Spleen (tissue), 11 donors: ENCODE measurements around the gene ITPKB. TPM values are rescaled to one million over a fixed set of nuclear protein-coding genes. Genes with fewer than 3 reads are reported as not detected.

ENCODE experiments used
- DNase-seq: peaks from one replicate; pipeline ENCODE4 v3.0.0-alpha.2; 2020
- H3K27ac ChIP-seq, 8 donors: fragments of 200-600 bp; sonication (generic) in 7 of 8; 1 replicate in 4 of 8; 2 replicates in 4 of 8; pipeline versions ENCODE4 v1.5.0 to v1.8.0; 2016 to 2021; ENCODE audit warnings: inconsistent platforms in 4 of 8, mild to moderate bottlenecking in 4 of 8, moderate library complexity in 1 of 8
- H3K27me3 ChIP-seq, 7 donors: fragments of 200-600 bp; sonication (generic) in 6 of 7; replicated peaks in 1 of 7; 1 replicate in 4 of 7; 2 replicates in 3 of 7; pipeline versions ENCODE4 v1.5.0 to v1.8.0; 2016 to 2021; ENCODE audit warnings: inconsistent platforms in 3 of 7, mild to moderate bottlenecking in 1 of 7
- H3K36me3 ChIP-seq, 6 donors: fragments of 200-600 bp; sonication (generic) in 5 of 6; 1 replicate in 4 of 6; 2 replicates in 2 of 6; pipeline versions ENCODE4 v1.5.0 to v1.8.0; 2016 to 2021; ENCODE audit warnings: inconsistent platforms in 2 of 6
- H3K4me1 ChIP-seq, 6 donors: fragments of 200-600 bp; sonication (generic) in 5 of 6; 1 replicate in 3 of 6; 2 replicates in 3 of 6; pipeline versions ENCODE4 v1.5.0 to v1.8.0; 2016 to 2021; ENCODE audit warnings: inconsistent platforms in 3 of 6
- H3K4me3 ChIP-seq, 8 donors: fragments of 200-600 bp; sonication (generic) in 7 of 8; 1 replicate in 4 of 8; 2 replicates in 4 of 8; pipeline versions ENCODE4 v1.5.0 to v1.8.0; 2016 to 2021; ENCODE audit warnings: inconsistent platforms in 4 of 8, mild to moderate bottlenecking in 4 of 8, moderate library complexity in 2 of 8
- H3K9me3 ChIP-seq, 8 donors: fragments of 200-600 bp; sonication (generic) in 7 of 8; 1 replicate in 4 of 8; 2 replicates in 4 of 8; pipeline versions ENCODE4 v1.5.0 to v1.8.0; 2016 to 2021; ENCODE audit warnings: inconsistent platforms in 4 of 8
- CTCF ChIP-seq, 11 experiments: fragments of 200-600 bp in 7 of 11; fragments of 450-650 bp in 4 of 11; sonication (generic) in 4 of 11; IDR thresholded peaks in 8 of 11; conservative IDR thresholded peaks in 3 of 11; 1 replicate in 7 of 11; 2 replicates in 4 of 11; pipeline versions ENCODE4 v1.4.0 to v1.8.0; 2016 to 2021; ENCODE audit warnings: antibody characterized with exemption in 11 of 11, inconsistent platforms in 4 of 11, mild to moderate bottlenecking in 1 of 11
- POLR2A ChIP-seq, 3 donors: fragments of 450-650 bp; IDR thresholded peaks; one replicate each; pipeline ENCODE4 v1.5.1; 2017; ENCODE audit warnings: antibody characterized with exemption in 3 of 3, mild to moderate bottlenecking in 1 of 3
- POLR2AphosphoS5 ChIP-seq, 3 donors: sonication (generic); formaldehyde crosslinking; IDR thresholded peaks; one replicate each; pipeline ENCODE4 v1.5.1; 2017; ENCODE audit warnings: antibody characterized with exemption in 3 of 3
- WGBS, 5 donors: extraction: QIAGEN DNeasy Blood & Tissue Kit in 3 of 5; methylation state at CpG; one replicate each; pipeline versions ENCODE4 v1.1.5 to v1.1.7; 2013 to 2018; 5-methylcytosine and 5-hydroxymethylcytosine counted together
- intact Hi-C: fragments of 100-400 bp; cut with DNase I; formaldehyde crosslinking; loops from one replicate; pipeline ENCODE4 v1.15.0; 2023; ENCODE audit warnings: low total_unique reads
- polyA plus RNA-seq, 3 donors: library from polyadenylated mRNA; stranded (reverse); fragments of 200-250 nt; gene quantifications; one replicate each; pipeline ENCODE4 v1.2.1, GENCODE V29; 2013
- total RNA-seq, 7 donors: library from RNA; depleted of rRNA in 3 of 7; stranded (reverse); fragments of >200 nt in 3 of 7; fragmentation: NEBNext Ultra II Directional in 4 of 7; extraction: Animal tissue kit (Norgen Biotek cat#: 25700) in 4 of 7; gene quantifications; one replicate each; pipeline versions ENCODE4 v1.1.0 to v1.2.1, GENCODE V29; 2016 to 2021
- donor health status: healthy with polysubstance abuse.
- donor health status: DM: no; HTN: no; CAD: no; lungs with moderate emphysema.
- donor health status: DM: no; HTN: no; CAD: no.
- donor health status: Bipolar disorder and iron deficiency.
- donor health status: healthy.
- donor health status: DM: no; HTN: no; CAD: no.
- donor health status: DM: yes; HTN: yes; CAD: no.

Gene ITPKB
- total and polyA plus RNA-seq, 10 donors, result 8.5 to 74.6 (median 59.6) TPM

GRCh38 chr1:226728448-226728847, 10.6 kb downstream of the ITPKB start:
- TF ChIP-seq CTCF (IDR thresholded peaks at IDR 0.05 in 8 of 11, conservative IDR thresholded peaks at IDR 0.05 in 3 of 11) (no peak), POLR2A (IDR thresholded peaks at IDR 0.05) (no peak), POLR2AphosphoS5 (IDR thresholded peaks at IDR 0.05) (peak in 1 of 3 donors; percentile 29)
- DNase-seq, result no peak
- Histone ChIP-seq H3K27ac (peak overlapping the region in 6 of 8 donors; percentile 17 to 97 (median 76)), H3K9me3 (no peaks in the 10 kb centered on the region), H3K36me3 (peaks cover 0 to 72% (median 3%) of the 10 kb centered on the region in 6 donors), H3K27me3 (no peaks in the 10 kb centered on the region), H3K4me1 (peaks cover 68 to 100% (median 100%) of the 10 kb centered on the region in 6 donors), H3K4me3 (peak overlapping the region in 1 of 8 donors; percentile 31)
- 54 to 72% (median 70%) methylated on average over 6 of the region's 6 CpGs for WGBS, 5 donors
- intact Hi-C loops, result no loop called here

GRCh38 chr1:226725897-226726267, 13.2 kb downstream of the ITPKB start:
- no peak for DNase-seq
- intact Hi-C loops, result no loop called here
- Histone ChIP-seq H3K9me3 (no peaks in the 10 kb centered on the region), H3K4me1 (peaks cover 68 to 100% (median 90%) of the 10 kb centered on the region in 6 donors), H3K36me3 (peaks cover 0 to 85% (median 6%) of the 10 kb centered on the region in 6 donors), H3K27ac (peak overlapping the region in 6 of 8 donors; percentile 51 to 97 (median 76)), H3K4me3 (no peak overlapping the region), H3K27me3 (no peaks in the 10 kb centered on the region)
- TF ChIP-seq POLR2AphosphoS5 (IDR thresholded peaks at IDR 0.05), result no peak
- no peak for TF ChIP-seq CTCF (IDR thresholded peaks at IDR 0.05 in 8 of 11, conservative IDR thresholded peaks at IDR 0.05 in 3 of 11)
- TF ChIP-seq POLR2A (IDR thresholded peaks at IDR 0.05), result no peak
- 62 to 73% (median 68%) methylated on average over 4 of the region's 4 CpGs for WGBS, 5 donors

GRCh38 chr1:226723657-226724532, 15.2 kb downstream of the ITPKB start:
- H3K4me1 ChIP-seq, result peaks cover 62 to 100% (median 86%) of the 10 kb centered on the region in 6 donors
- 63 to 72% (median 64%) methylated on average over 12 to 13 of the region's 13 CpGs for WGBS, 5 donors
- no peak for DNase-seq
- H3K27ac ChIP-seq, result peak overlapping the region in 7 of 8 donors; percentile 14 to 97 (median 48)
- TF ChIP-seq POLR2A (IDR thresholded peaks at IDR 0.05) (no peak), POLR2AphosphoS5 (IDR thresholded peaks at IDR 0.05) (peak in 1 of 3 donors; percentile 12), CTCF (IDR thresholded peaks at IDR 0.05 in 8 of 11, conservative IDR thresholded peaks at IDR 0.05 in 3 of 11) (no peak)
- no peaks in the 10 kb centered on the region for H3K9me3 ChIP-seq
- intact Hi-C loops, result no loop called here
- peaks cover 0 to 79% (median 10%) of the 10 kb centered on the region in 6 donors for H3K36me3 ChIP-seq
- H3K27me3 ChIP-seq, result no peaks in the 10 kb centered on the region
- H3K4me3 ChIP-seq, result peak overlapping the region in 1 of 8 donors; percentile 32
